Prostate gland (tissue), 2 donors: ENCODE data around the gene SNAP29. TPM values are rescaled to one million over a fixed set of nuclear protein-coding genes. Genes with fewer than 3 reads are reported as not detected.
"Not testable (repeated sequence)": the region's sequence is repeated elsewhere in the genome, so short reads cannot be mapped to it uniquely, and the experiment has no call there.

Experiments used
- DNase-seq: peaks from one replicate; pipeline ENCODE4 v3.0.0-alpha.2; 2019; ENCODE audit warnings: low spot score
- H3K27ac ChIP-seq, 2 donors: fragments of 200-600 bp; sonication (generic); 2 replicates each; pipeline ENCODE4 v1.5.1; 2017 to 2019
- H3K27me3 ChIP-seq: fragments of 200-600 bp; sonication (generic); replicated peaks from 2 replicates; pipeline ENCODE4 v1.5.1; 2019; ENCODE audit not compliant: insufficient read depth
- H3K36me3 ChIP-seq, 2 donors: fragments of 200-600 bp; sonication (generic); 1 replicate in 1 of 2; 2 replicates in 1 of 2; pipeline versions ENCODE4 v1.5.1 to v1.8.1; 2017 to 2019
- H3K4me1 ChIP-seq: fragments of 200-600 bp; sonication (generic); replicated peaks from 2 replicates; pipeline ENCODE4 v1.5.1; 2019
- H3K4me3 ChIP-seq, 2 donors: fragments of 200-600 bp; sonication (generic); 2 replicates each; pipeline ENCODE4 v1.5.1; 2017 to 2019
- H3K9me3 ChIP-seq: fragments of 200-600 bp; sonication (generic); 2 replicates; pipeline ENCODE4 v1.5.1; 2017
- POLR2A ChIP-seq: fragments of 450-650 bp; IDR thresholded peaks from one replicate; pipeline ENCODE4 v1.6.1; 2016; ENCODE audit warnings: antibody characterized with exemption, mild to moderate bottlenecking
- POLR2AphosphoS5 ChIP-seq: sonication (generic); formaldehyde crosslinking; IDR thresholded peaks from one replicate; pipeline ENCODE4 v1.6.1; 2017; ENCODE audit warnings: antibody characterized with exemption
- WGBS: methylation state at CpG from one replicate; pipeline ENCODE4 v1.1.5; 2018; 5-methylcytosine and 5-hydroxymethylcytosine counted together
- intact Hi-C: fragments of 100-400 bp; cut with DNase I; formaldehyde crosslinking; loops from one replicate; pipeline ENCODE4 v1.14.2; 2022
- total RNA-seq, 2 donors: library from RNA; depleted of rRNA; stranded (reverse); fragments of >200 nt; gene quantifications; one replicate each; pipeline ENCODE4 v1.1.0, GENCODE V29; 2016
- TF ChIP-seq, protein P1 (sequence below), 4 experiments: fragments of 200-600 bp in 2 of 4; fragments of 450-650 bp in 2 of 4; sonication (generic) in 2 of 4; IDR thresholded peaks; 1 replicate in 3 of 4; 2 replicates in 1 of 4; pipeline ENCODE4 v1.5.1; 2016 to 2019; ENCODE audit warnings: antibody characterized with exemption in 4 of 4, mild to moderate bottlenecking in 2 of 4, moderate library complexity in 2 of 4

The SNAP29 gene
- total RNA-seq, 2 donors from 2014 or later: 19.1 to 24.1 TPM

DNA sequence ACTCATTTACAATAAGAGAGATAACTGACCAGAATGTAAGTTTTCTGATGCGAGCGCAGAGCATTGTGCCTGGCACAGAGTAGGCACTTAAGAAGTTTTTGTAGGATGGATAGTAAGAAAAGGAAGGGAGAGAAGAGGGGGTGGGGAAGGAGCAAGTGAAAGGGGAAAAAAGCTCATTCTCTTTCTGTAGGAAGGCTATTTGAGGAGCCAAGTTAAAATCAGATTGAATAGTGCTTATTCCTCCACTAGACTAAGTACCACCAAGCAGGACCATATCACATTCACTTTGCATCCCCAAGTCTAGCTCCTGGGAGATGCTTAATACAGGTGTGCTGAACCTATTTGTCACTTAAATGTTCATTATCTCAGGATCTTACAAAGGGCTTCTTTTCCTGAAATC is 44.3 kb downstream of the SNAP29 start:
- no peak for DNase-seq
- Histone ChIP-seq H3K27me3 (no peaks in the 10 kb centered on the region), H3K9me3 (no peaks in the 10 kb centered on the region), H3K4me3 (no peak overlapping the region), H3K27ac (no peak overlapping the region), H3K4me1 (no peaks in the 10 kb centered on the region), H3K36me3 (no peaks in the 10 kb centered on the region)
- 94% methylated on average over 2 of the region's 2 CpGs for WGBS
- TF ChIP-seq, protein P1, sequence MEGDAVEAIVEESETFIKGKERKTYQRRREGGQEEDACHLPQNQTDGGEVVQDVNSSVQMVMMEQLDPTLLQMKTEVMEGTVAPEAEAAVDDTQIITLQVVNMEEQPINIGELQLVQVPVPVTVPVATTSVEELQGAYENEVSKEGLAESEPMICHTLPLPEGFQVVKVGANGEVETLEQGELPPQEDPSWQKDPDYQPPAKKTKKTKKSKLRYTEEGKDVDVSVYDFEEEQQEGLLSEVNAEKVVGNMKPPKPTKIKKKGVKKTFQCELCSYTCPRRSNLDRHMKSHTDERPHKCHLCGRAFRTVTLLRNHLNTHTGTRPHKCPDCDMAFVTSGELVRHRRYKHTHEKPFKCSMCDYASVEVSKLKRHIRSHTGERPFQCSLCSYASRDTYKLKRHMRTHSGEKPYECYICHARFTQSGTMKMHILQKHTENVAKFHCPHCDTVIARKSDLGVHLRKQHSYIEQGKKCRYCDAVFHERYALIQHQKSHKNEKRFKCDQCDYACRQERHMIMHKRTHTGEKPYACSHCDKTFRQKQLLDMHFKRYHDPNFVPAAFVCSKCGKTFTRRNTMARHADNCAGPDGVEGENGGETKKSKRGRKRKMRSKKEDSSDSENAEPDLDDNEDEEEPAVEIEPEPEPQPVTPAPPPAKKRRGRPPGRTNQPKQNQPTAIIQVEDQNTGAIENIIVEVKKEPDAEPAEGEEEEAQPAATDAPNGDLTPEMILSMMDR (IDR thresholded peaks at IDR 0.05): no peak
- no peak for TF ChIP-seq POLR2A
- no peak for TF ChIP-seq POLR2AphosphoS5
- intact Hi-C loops: loop anchor here (10.0 kb wide), 1 partner anchor 52 kb away; no protein-coding TSS in a partner anchor

DNA sequence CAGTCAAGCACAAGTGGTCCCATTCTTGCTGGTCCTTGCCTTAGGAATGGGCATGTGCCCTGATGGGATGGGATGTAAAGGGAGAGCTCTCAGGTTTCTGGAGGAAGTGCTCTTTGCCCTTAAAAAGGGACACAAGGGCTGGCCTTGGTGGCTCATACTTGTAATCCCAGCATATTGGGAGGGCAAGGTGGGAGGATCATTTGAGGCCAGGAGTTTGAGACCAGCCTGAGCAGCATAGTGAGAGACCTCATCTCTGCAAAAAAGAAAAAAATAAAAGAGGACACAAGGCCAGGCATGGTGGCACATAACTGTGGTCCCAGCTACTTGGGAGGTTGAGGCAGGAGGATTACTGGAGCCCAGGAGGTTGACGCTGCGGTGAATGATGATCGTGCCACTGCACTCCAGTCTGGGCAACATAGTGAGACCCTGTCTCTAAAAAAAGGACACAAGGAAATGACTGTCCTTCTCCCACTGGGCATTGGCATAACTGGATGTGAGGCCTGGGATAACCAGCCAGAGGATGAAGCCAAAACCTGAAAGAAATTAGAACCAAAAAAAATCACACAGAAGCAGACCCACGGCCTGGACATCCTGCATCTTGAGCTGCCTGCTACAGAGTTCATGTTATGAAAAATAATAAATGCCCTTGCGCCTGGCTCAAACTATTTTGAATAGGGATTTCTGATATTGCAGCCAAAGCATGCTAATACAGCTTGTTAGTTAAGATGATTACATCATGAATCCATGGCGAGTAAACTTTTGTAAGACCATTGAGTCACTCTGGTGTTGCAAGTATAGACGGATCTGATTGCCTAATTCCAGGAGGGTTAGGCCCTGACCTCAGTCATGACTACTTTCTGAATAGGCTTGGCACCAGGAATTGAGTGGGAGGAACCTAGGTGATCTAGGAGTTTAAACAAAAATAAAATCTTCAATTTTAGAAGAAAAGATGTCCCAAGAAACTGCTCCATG is 45.5 kb downstream of the SNAP29 start:
- TF ChIP-seq POLR2A (no peak), POLR2AphosphoS5 (peak; percentile 45)
- intact Hi-C loops: loop anchor here (10.0 kb wide), 1 partner anchor 51 kb away; no protein-coding TSS in a partner anchor
- no peak overlapping the region for H3K4me3 ChIP-seq
- no peaks in the 10 kb centered on the region for H3K4me1 ChIP-seq
- 77% methylated on average over 7 of the region's 7 CpGs for WGBS
- no peaks in the 10 kb centered on the region for H3K36me3 ChIP-seq
- H3K27ac ChIP-seq: no peak overlapping the region
- no peak for DNase-seq
- H3K9me3 ChIP-seq: no peaks in the 10 kb centered on the region
- no peaks in the 10 kb centered on the region for H3K27me3 ChIP-seq

DNA sequence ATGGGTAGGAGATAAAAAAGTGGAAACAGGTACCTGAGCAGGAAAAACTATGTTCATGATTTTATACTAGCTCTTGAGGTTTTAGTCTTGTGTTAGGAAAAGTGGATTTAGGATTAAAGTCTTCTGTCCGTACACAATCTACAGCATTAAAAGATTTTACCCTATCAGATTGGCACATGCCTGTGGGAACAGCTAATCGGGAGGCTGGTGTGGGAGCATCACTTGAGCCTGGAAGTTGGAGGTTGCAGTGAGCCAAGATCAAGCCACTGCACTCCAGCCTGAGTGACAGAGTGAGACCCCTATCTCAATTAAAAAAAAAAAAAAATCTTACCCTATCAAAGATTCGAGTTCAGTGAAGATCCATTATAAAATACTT is 46.2 kb downstream of the SNAP29 start:
- Histone ChIP-seq H3K27ac (no peak overlapping the region), H3K4me1 (no peaks in the 10 kb centered on the region), H3K4me3 (no peak overlapping the region), H3K9me3 (no peaks in the 10 kb centered on the region), H3K27me3 (no peaks in the 10 kb centered on the region), H3K36me3 (no peaks in the 10 kb centered on the region)
- no peak for DNase-seq
- TF ChIP-seq POLR2A (no peak), POLR2AphosphoS5 (no peak)
- TF ChIP-seq, protein P1 (IDR thresholded peaks at IDR 0.05): no peak
- 40% methylated on average over 3 of the region's 3 CpGs for WGBS
- intact Hi-C loops: loop anchor here (10.0 kb wide), 1 partner anchor 50 kb away; no protein-coding TSS in a partner anchor

- DNase-seq: no peak
- Histone ChIP-seq H3K4me1 (no peaks in the 10 kb centered on the region), H3K9me3 (no peaks in the 10 kb centered on the region), H3K27ac (no peak overlapping the region), H3K27me3 (no peaks in the 10 kb centered on the region), H3K4me3 (no peak overlapping the region), H3K36me3 (no peaks in the 10 kb centered on the region)
- WGBS: 57% methylated on average over 4 of the region's 4 CpGs
- intact Hi-C loops: loop anchor here (10.0 kb wide), 1 partner anchor 49 kb away; no protein-coding TSS in a partner anchor
- TF ChIP-seq, protein P1 (IDR thresholded peaks at IDR 0.05): no peak
- TF ChIP-seq POLR2AphosphoS5 (no peak), POLR2A (no peak)
Measured at GRCh38 chr22:20905415-20906386, 46.9 kb downstream of the SNAP29 start.

DNA sequence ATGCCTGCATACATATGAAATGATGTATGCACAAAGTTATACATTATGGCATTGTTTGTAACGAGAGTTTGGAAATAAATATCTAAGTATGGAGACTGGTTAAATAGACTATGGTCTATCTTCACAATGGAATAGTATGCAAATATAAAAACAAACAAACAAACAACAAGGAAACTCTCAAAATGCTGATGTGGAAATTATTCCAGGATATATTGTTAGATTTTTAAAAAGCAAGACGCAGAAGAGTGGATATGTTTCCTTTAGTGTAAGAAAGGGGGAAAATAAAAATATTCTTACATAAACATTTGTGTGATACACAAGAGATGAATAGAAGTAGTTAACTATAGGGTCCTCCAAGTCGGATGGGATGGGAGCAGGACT is 47.6 kb downstream of the SNAP29 start:
- no peak overlapping the region for H3K4me3 ChIP-seq
- no peaks in the 10 kb centered on the region for H3K27me3 ChIP-seq
- intact Hi-C loops: loop anchor here (10.0 kb wide), 1 partner anchor 48 kb away; no protein-coding TSS in a partner anchor
- 75% methylated on average over 3 of the region's 3 CpGs for WGBS
- no peak for DNase-seq
- no peaks in the 10 kb centered on the region for H3K36me3 ChIP-seq
- no peak overlapping the region for H3K27ac ChIP-seq
- TF ChIP-seq POLR2AphosphoS5: no peak
- TF ChIP-seq, protein P1 (IDR thresholded peaks at IDR 0.05): no peak
- no peak for TF ChIP-seq POLR2A
- H3K9me3 ChIP-seq: no peaks in the 10 kb centered on the region
- no peaks in the 10 kb centered on the region for H3K4me1 ChIP-seq

DNA sequence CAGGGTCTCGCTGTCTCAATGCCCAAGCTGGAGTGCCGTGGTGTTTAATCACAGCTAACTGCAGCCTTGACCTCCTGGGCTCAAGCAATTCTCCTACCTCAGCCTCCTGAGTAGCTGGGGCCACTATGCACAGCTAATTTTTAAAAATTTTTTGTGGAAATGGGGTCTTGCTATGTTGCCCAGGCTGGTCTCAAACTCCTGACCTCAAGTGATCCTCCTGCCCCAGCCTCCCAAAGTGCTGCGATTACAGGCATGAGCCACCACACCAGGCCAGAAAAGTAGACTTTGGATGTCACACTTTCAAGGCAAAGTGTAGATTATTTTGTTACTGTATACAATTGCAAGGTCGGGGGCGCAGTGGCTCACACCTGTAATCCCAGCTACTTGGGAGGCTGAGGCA is 49.9 kb downstream of the SNAP29 start:
- DNase-seq, H3K27ac ChIP-seq, H3K27me3 ChIP-seq, H3K4me3 ChIP-seq, H3K9me3 ChIP-seq, H3K4me1 ChIP-seq, H3K36me3 ChIP-seq: not testable (repeated sequence)
- intact Hi-C loops: loop anchor here (10.0 kb wide), 1 partner anchor 46 kb away; no protein-coding TSS in a partner anchor
- 95% methylated on average over 5 of the region's 5 CpGs for WGBS
